Vagina (tissue), 2 donors: ENCODE measurements around the gene NUP188. TPM values are rescaled to one million over a fixed set of nuclear protein-coding genes. Genes with fewer than 3 reads are reported as not detected.

Experiments
- DNase-seq, 2 donors: peaks; one replicate each; pipeline ENCODE4 v3.0.0-alpha.2; 2017; ENCODE audit errors: extremely low spot score in 2 of 2
- H3K27ac ChIP-seq: fragments of 200-600 bp; sonication (generic); one replicate; pipeline ENCODE4 v1.5.1; 2019
- H3K27me3 ChIP-seq: fragments of 200-600 bp; sonication (generic); one replicate; pipeline ENCODE4 v1.5.1; 2019
- H3K36me3 ChIP-seq, 2 donors: fragments of 200-600 bp; sonication (generic); one replicate each; pipeline ENCODE4 v1.5.1; 2017 to 2019
- H3K4me1 ChIP-seq: fragments of 200-600 bp; sonication (generic); one replicate; pipeline ENCODE4 v1.5.1; 2019
- H3K4me3 ChIP-seq, 2 donors: fragments of 200-600 bp; sonication (generic); 1 replicate in 1 of 2; 2 replicates in 1 of 2; pipeline ENCODE4 v1.5.1; 2016 to 2019
- H3K9me3 ChIP-seq: fragments of 200-600 bp; sonication (generic); one replicate; pipeline ENCODE4 v1.5.1; 2019
- CTCF ChIP-seq, 3 experiments: fragments of 450-650 bp in 2 of 3; fragments of 200-600 bp in 1 of 3; sonication (generic) in 1 of 3; IDR thresholded peaks; one replicate each; pipeline ENCODE4 v1.5.1; 2017 to 2019; ENCODE audit warnings: antibody characterized with exemption in 3 of 3, mild to moderate bottlenecking in 2 of 3, moderate library complexity in 2 of 3
- POLR2A ChIP-seq, 2 donors: fragments of 450-650 bp; IDR thresholded peaks; one replicate each; pipeline ENCODE4 v1.6.1; 2017; ENCODE audit warnings: antibody characterized with exemption in 2 of 2, mild to moderate bottlenecking in 2 of 2, moderate library complexity in 2 of 2
- POLR2AphosphoS5 ChIP-seq, 2 donors: sonication (generic); formaldehyde crosslinking; IDR thresholded peaks; one replicate each; pipeline ENCODE4 v1.9.0; 2017; ENCODE audit warnings: antibody characterized with exemption in 2 of 2, mild to moderate bottlenecking in 2 of 2, low read depth in 1 of 2; ENCODE audit not compliant: insufficient read depth in 1 of 2
- intact Hi-C: fragments of 100-400 bp; cut with DNase I; formaldehyde crosslinking; loops from one replicate; pipeline ENCODE4 v1.15.1; 2023
- total RNA-seq: library from RNA; depleted of rRNA; stranded (reverse); fragments of >200 nt; gene quantifications from one replicate; pipeline ENCODE4 v1.2.3, GENCODE V29; 2016

The NUP188 gene
- total RNA-seq, 1 donor from 2014 or later: 69.0 TPM

DNA sequence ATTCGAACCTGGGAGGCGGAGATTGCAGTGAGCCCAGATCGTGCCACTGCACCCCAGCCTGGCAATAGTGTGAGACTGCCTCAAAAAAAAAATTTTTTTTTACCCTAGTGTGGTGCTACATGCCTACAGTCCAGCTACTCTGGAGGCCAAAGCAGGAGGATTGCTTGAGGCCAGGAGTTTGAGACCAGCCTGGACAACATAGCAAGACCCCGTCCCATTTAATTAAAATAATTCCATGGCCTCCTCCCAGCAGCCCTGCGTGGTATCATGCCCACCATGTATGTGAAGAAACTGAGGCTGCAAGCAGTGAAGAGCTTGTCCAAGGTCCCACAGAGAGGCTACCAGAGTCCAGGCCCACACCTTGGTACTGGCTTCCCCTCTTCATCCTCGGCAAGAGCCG lies 46.1 kb upstream of the NUP188 start:
- no peaks in the 10 kb centered on the region for H3K27me3 ChIP-seq
- peaks cover 71% of the 10 kb centered on the region for H3K4me1 ChIP-seq
- DNase-seq: no peak
- peaks cover 0 to 14% of the 10 kb centered on the region in 2 donors for H3K36me3 ChIP-seq
- peak overlapping the region; percentile 94 for H3K27ac ChIP-seq
- H3K9me3 ChIP-seq: no peaks in the 10 kb centered on the region
- TF ChIP-seq POLR2A (IDR thresholded peaks at IDR 0.05) (no peak), CTCF (IDR thresholded peaks at IDR 0.05) (no peak), POLR2AphosphoS5 (IDR thresholded peaks at IDR 0.05; ENCODE audit: insufficient read depth in 1 of 2, low read depth in 1 of 2) (no peak)
- no peak overlapping the region for H3K4me3 ChIP-seq
- intact Hi-C loops: no loop called here

DNA sequence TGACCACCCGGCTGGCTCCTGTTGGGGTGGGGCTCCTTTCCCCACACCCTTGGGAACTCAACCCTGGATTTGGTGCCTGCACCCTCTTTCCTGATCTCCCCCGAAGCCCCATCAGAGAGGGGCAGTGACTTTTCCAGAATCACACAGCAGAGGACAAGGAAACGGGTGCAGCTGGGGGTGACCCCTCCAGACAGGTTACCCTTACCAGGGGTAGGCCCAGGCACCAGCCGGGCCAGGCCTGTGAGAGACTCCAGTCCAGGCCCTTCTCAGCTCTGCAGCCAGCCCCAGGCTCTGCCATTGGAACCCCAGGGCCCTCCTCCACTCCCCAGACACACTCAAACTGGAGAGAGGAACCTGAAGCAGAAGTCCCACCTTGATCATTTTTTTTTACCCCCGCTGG lies 45.7 kb upstream of the NUP188 start:
- H3K36me3 ChIP-seq: peaks cover 0 to 14% of the 10 kb centered on the region in 2 donors
- peaks cover 71% of the 10 kb centered on the region for H3K4me1 ChIP-seq
- intact Hi-C loops: no loop called here

GRCh38 chr9:128902351-128903078 lies 45.0 kb upstream of the NUP188 start:
- Histone ChIP-seq H3K27ac (peak overlapping the region; percentile 94), H3K4me1 (peaks cover 70% of the 10 kb centered on the region), H3K36me3 (peaks cover 0 to 14% of the 10 kb centered on the region in 2 donors), H3K4me3 (no peak overlapping the region), H3K9me3 (no peaks in the 10 kb centered on the region), H3K27me3 (no peaks in the 10 kb centered on the region)
- intact Hi-C loops: no loop called here
- TF ChIP-seq CTCF (IDR thresholded peaks at IDR 0.05): no peak
- no peak for TF ChIP-seq POLR2A (IDR thresholded peaks at IDR 0.05)
- peak; percentile 78 to 83 for TF ChIP-seq POLR2AphosphoS5 (IDR thresholded peaks at IDR 0.05; ENCODE audit: insufficient read depth in 1 of 2, low read depth in 1 of 2)
- no peak for DNase-seq

More for the DNA sequence above, 45.7 kb upstream of the NUP188 start:
- H3K9me3 ChIP-seq: no peaks in the 10 kb centered on the region
- H3K27ac ChIP-seq: peak overlapping the region; percentile 94
- no peak for DNase-seq
- TF ChIP-seq POLR2A (IDR thresholded peaks at IDR 0.05) (no peak), POLR2AphosphoS5 (IDR thresholded peaks at IDR 0.05; ENCODE audit: insufficient read depth in 1 of 2, low read depth in 1 of 2) (no peak), CTCF (IDR thresholded peaks at IDR 0.05) (no peak)
- no peaks in the 10 kb centered on the region for H3K27me3 ChIP-seq
- no peak overlapping the region for H3K4me3 ChIP-seq

DNA sequence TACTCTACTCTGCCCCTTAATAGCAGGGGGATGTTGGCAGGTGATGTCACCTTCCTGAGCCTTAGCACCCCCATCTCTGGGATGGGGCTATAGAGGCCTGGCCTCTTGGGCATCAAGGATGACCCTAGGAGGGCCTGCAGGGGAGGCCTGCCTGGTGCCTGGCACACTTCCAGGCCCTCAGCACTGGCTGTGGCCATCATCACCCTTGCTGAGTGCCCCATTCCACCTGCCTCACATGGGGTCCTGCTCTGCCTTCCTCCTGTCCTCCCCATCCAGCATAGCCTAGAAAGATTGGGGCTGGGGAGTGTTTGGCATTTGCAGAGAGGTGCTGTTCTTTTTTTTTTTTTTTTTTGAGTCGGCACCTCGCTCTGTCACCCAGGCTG lies 44.4 kb upstream of the NUP188 start:
- H3K27me3 ChIP-seq: no peaks in the 10 kb centered on the region
- no peak overlapping the region for H3K4me3 ChIP-seq
- H3K4me1 ChIP-seq: peaks cover 66% of the 10 kb centered on the region
- no peaks in the 10 kb centered on the region for H3K9me3 ChIP-seq
- intact Hi-C loops: no loop called here
- peak overlapping the region; percentile 94 for H3K27ac ChIP-seq
- H3K36me3 ChIP-seq: peaks cover 0 to 18% of the 10 kb centered on the region in 2 donors
- TF ChIP-seq CTCF (IDR thresholded peaks at IDR 0.05) (no peak), POLR2A (IDR thresholded peaks at IDR 0.05) (no peak), POLR2AphosphoS5 (IDR thresholded peaks at IDR 0.05; ENCODE audit: insufficient read depth in 1 of 2, low read depth in 1 of 2) (no peak)
- no peak for DNase-seq
